Activated CD8-positive, alpha-beta T cell treated with anti-CD3 and anti-CD28 coated beads for 36 hours (primary cell): Measurements from ENCODE around the gene PML. TPM values are rescaled to one million over a fixed set of nuclear protein-coding genes. Genes with fewer than 3 reads are reported as not detected.

Source experiments
- ATAC-seq: fragments of 200-7000 bp; cut with Tn5 transposase; one replicate; pipeline ENCODE4 v1.10.0; 2021; ENCODE audit warnings: mild to moderate bottlenecking, moderate library complexity
- CTCF ChIA-PET: fragments of 350-600 bp; sonication (Branson Sonifier 250); formaldehyde crosslinking; loops from one replicate; lab custom pipeline; 2021; ENCODE audit warnings: antibody characterized with exemption; lab: Charles Lee
- POLR2A ChIA-PET: fragments of 350-600 bp; sonication (Branson Sonifier 250); formaldehyde crosslinking; loops from one replicate; lab custom pipeline; 2021; ENCODE audit warnings: antibody characterized with exemption; lab: Charles Lee
- DNase-seq: peaks from one replicate; pipeline ENCODE4 v3.0.0-alpha.2; 2020
- H3K27ac Mint-ChIP-seq: one replicate; pipeline ENCODE4 v1.8.0; 2021; ENCODE audit warnings: mild to moderate bottlenecking, mixed read lengths
- H3K27me3 Mint-ChIP-seq: one replicate; pipeline ENCODE4 v1.8.0; 2021; ENCODE audit warnings: mixed read lengths
- H3K36me3 Mint-ChIP-seq: one replicate; pipeline ENCODE4 v1.8.0; 2021; ENCODE audit warnings: low read depth, mixed read lengths
- H3K4me1 Mint-ChIP-seq: one replicate; pipeline ENCODE4 v1.8.0; 2021; ENCODE audit warnings: low read depth, mixed read lengths
- H3K4me3 Mint-ChIP-seq: one replicate; pipeline ENCODE4 v1.8.0; 2021; ENCODE audit warnings: mild to moderate bottlenecking, moderate library complexity, mixed read lengths
- H3K9me3 Mint-ChIP-seq: one replicate; pipeline ENCODE4 v1.8.0; 2021; ENCODE audit warnings: mixed read lengths
- intact Hi-C: fragments of 100-400 bp; cut with micrococcal nuclease; formaldehyde crosslinking; loops from one replicate; pipeline ENCODE4 v1.10.0; 2022
- total RNA-seq, 2 experiments: library from RNA; stranded (reverse); gene quantifications; one replicate each; pipeline ENCODE4 v1.2.3, GENCODE V29; 2021
- TF ChIP-seq, protein P1 (sequence below): fragments of 200-600 bp; IDR thresholded peaks from one replicate; pipeline ENCODE4 v1.8.0; 2022; ENCODE audit warnings: antibody characterized with exemption, mild to moderate bottlenecking

PML gene
- total RNA-seq, 2 experiments from 2014 or later: 48.8 to 49.6 TPM

- Mint-ChIP-seq H3K27ac (no peak overlapping the region), H3K27me3 (no peaks in the 10 kb centered on the region), H3K9me3 (no peaks in the 10 kb centered on the region), H3K36me3 (no peaks in the 10 kb centered on the region), H3K4me1 (peaks cover 6% of the 10 kb centered on the region), H3K4me3 (no peak overlapping the region)
- ATAC-seq: no peak
- DNase-seq: no peak
- intact Hi-C loops: no loop called here
- POLR2A ChIA-PET: interaction anchor here (1.1 kb wide), 1 partner anchor 18 kb away, joined by 4 read pairs; no protein-coding TSS in a partner anchor
- CTCF ChIA-PET: interaction anchor here (1.6 to 7.6 kb wide), 2 partner anchors 18 to 20 kb away, joined by 5 to 72 read pairs; no protein-coding TSS in a partner anchor
- TF ChIP-seq, protein P1, sequence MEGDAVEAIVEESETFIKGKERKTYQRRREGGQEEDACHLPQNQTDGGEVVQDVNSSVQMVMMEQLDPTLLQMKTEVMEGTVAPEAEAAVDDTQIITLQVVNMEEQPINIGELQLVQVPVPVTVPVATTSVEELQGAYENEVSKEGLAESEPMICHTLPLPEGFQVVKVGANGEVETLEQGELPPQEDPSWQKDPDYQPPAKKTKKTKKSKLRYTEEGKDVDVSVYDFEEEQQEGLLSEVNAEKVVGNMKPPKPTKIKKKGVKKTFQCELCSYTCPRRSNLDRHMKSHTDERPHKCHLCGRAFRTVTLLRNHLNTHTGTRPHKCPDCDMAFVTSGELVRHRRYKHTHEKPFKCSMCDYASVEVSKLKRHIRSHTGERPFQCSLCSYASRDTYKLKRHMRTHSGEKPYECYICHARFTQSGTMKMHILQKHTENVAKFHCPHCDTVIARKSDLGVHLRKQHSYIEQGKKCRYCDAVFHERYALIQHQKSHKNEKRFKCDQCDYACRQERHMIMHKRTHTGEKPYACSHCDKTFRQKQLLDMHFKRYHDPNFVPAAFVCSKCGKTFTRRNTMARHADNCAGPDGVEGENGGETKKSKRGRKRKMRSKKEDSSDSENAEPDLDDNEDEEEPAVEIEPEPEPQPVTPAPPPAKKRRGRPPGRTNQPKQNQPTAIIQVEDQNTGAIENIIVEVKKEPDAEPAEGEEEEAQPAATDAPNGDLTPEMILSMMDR: no peak
Measured at GRCh38 chr15:73947651-73948050, 46.9 kb upstream of the PML start.

- H3K27me3 Mint-ChIP-seq: no peaks in the 10 kb centered on the region
- H3K4me1 Mint-ChIP-seq: peaks cover 4% of the 10 kb centered on the region
- ChIA-PET POLR2A (interaction anchor here (1.1 kb wide), 1 partner anchor 17 kb away, joined by 4 read pairs; no protein-coding TSS in a partner anchor), CTCF (interaction anchor here (1.2 to 7.6 kb wide), 3 partner anchors 12 to 40 kb away, joined by 3 to 72 read pairs (median 38); no protein-coding TSS in a partner anchor)
- TF ChIP-seq, protein P1: no peak
- H3K36me3 Mint-ChIP-seq: no peaks in the 10 kb centered on the region
- intact Hi-C loops: no loop called here
- no peak overlapping the region for H3K27ac Mint-ChIP-seq
- H3K4me3 Mint-ChIP-seq: no peak overlapping the region
- no peak for ATAC-seq
- DNase-seq: no peak
- no peaks in the 10 kb centered on the region for H3K9me3 Mint-ChIP-seq
Measured at GRCh38 chr15:73948396-73948795, 46.1 kb upstream of the PML start.

- ATAC-seq (no peak), DNase-seq (no peak)
- ChIA-PET POLR2A (interaction anchor here (1.1 to 1.2 kb wide), 2 partner anchors 10 to 16 kb away, joined by 3 to 4 read pairs; no protein-coding TSS in a partner anchor), CTCF (interaction anchor here (1.2 to 7.6 kb wide), 4 partner anchors 11 to 40 kb away, joined by 3 to 72 read pairs (median 22); no protein-coding TSS in a partner anchor)
- Mint-ChIP-seq H3K27me3 (no peaks in the 10 kb centered on the region), H3K36me3 (no peaks in the 10 kb centered on the region), H3K4me1 (peaks cover 4% of the 10 kb centered on the region), H3K27ac (no peak overlapping the region), H3K9me3 (no peaks in the 10 kb centered on the region), H3K4me3 (no peak overlapping the region)
- TF ChIP-seq, protein P1: no peak
- intact Hi-C loops: no loop called here
Measured at GRCh38 chr15:73948982-73949381, 45.5 kb upstream of the PML start.

GRCh38 chr15:73949496-73949895, 45.0 kb upstream of the PML start:
- Mint-ChIP-seq H3K27me3 (no peaks in the 10 kb centered on the region), H3K4me3 (no peak overlapping the region), H3K9me3 (no peaks in the 10 kb centered on the region), H3K36me3 (no peaks in the 10 kb centered on the region), H3K4me1 (peaks cover 4% of the 10 kb centered on the region), H3K27ac (no peak overlapping the region)
- CTCF ChIA-PET: interaction anchor here (0.7 to 7.6 kb wide), 6 partner anchors 11 to 98 kb away, joined by 3 to 72 read pairs (median 5); no protein-coding TSS in a partner anchor
- ATAC-seq (no peak), DNase-seq (no peak)
- TF ChIP-seq, protein P1: no peak
- intact Hi-C loops: no loop called here
- POLR2A ChIA-PET: interaction anchor here (1.2 kb wide), 1 partner anchor 10 kb away, joined by 3 read pairs; no protein-coding TSS in a partner anchor

DNA sequence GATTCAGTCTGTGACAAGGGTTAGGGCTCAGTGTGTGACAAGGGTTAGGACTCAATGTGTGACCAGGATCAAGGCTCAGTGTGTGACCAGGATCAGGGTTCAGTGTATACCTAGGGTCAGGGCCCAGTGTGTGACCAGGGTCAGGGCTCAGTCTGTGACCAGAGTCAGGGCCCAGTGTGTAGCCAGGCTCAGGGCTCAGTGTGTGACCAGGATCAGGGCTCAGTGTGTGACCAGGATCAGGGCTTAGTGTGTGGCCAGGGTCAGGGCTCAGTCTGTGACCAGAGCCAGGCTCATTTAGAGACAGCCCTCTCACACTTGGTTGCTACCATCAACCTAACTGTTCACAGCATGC, 44.1 kb upstream of the PML start:
- intact Hi-C loops: no loop called here
- Mint-ChIP-seq H3K36me3 (no peaks in the 10 kb centered on the region), H3K4me3 (no peak overlapping the region), H3K27ac (no peak overlapping the region), H3K9me3 (no peaks in the 10 kb centered on the region), H3K4me1 (peaks cover 4% of the 10 kb centered on the region), H3K27me3 (no peaks in the 10 kb centered on the region)
- no peak for ATAC-seq
- TF ChIP-seq, protein P1: no peak
- DNase-seq: no peak
- CTCF ChIA-PET: interaction anchor here (0.6 to 7.6 kb wide), 24 partner anchors 8 to 372 kb away, joined by 3 to 72 read pairs (median 4); partner anchors contain the start of gene PML
- POLR2A ChIA-PET: no interaction called here
